Measurements from ENCODE around the gene GPR17.

GPR17 gene

DNA sequence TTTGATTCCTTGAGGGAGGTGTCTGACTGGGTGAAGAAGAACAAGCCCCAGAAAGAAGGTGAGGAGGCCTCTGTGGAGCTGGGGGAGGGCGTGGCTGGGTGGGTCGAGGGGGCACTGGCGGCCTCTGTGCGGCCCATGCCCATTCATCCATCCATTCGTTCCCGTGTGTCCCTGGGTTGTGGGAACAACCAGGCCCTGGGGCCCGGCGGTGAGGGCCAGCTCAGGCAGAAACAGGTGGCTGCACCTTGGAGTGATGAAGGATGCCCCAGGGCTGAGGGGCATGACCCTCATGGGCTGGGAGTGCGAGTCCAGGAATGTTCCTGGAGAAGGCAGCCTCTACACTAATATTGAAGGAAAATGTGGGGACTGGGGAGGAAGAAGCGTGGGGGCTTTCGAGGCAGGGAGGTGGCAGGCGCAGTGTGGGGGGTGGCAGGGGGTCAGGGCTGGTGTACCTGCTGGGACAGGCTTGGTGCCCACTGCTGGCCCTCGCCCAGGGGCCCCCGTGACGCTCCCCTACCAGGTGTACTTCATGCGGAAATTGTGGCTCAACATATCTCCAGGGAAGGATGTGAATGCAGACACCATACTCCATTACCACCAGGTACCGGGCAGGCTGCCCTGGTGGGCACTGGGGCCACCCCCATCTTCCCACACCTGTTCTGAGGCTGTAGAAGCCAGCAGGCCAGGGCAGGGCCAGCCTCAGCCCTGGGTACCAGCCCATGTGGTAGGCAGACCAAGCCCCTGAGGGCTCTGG is 11.2 kb upstream of the GPR17 start:
- Histone ChIP-seq H3K4me1 (ENCODE audit: control insufficient read depth, insufficient read depth, low read length) (peaks cover 22% of the 10 kb centered on the region), H3K36me3 (ENCODE audit: control insufficient read depth, insufficient read depth, low read length) (no peaks in the 10 kb centered on the region), H3K9ac (ENCODE audit: low read length) (no peak overlapping the region), H3K27me3 (ENCODE audit: control insufficient read depth, insufficient read depth, low read length) (no peaks in the 10 kb centered on the region), H3K4me3 (ENCODE audit: low read length) (no peak overlapping the region), H3K9me3 (ENCODE audit: control insufficient read depth, low read length) (no peaks in the 10 kb centered on the region)

- Histone ChIP-seq H3K9me3 (ENCODE audit: control insufficient read depth, low read length) (no peaks in the 10 kb centered on the region), H3K9ac (ENCODE audit: low read length) (no peak overlapping the region), H3K27me3 (ENCODE audit: control insufficient read depth, insufficient read depth, low read length) (no peaks in the 10 kb centered on the region), H3K4me1 (ENCODE audit: control insufficient read depth, insufficient read depth, low read length) (peaks cover 22% of the 10 kb centered on the region), H3K36me3 (ENCODE audit: control insufficient read depth, insufficient read depth, low read length) (no peaks in the 10 kb centered on the region), H3K4me3 (ENCODE audit: low read length) (no peak overlapping the region)
Measured at GRCh38 chr2:127635380-127636237, 10.3 kb upstream of the GPR17 start.

- Histone ChIP-seq H3K36me3 (ENCODE audit: control insufficient read depth, insufficient read depth, low read length) (no peaks in the 10 kb centered on the region), H3K27me3 (ENCODE audit: control insufficient read depth, insufficient read depth, low read length) (no peaks in the 10 kb centered on the region), H3K4me1 (ENCODE audit: control insufficient read depth, insufficient read depth, low read length) (peaks cover 22% of the 10 kb centered on the region), H3K9me3 (ENCODE audit: control insufficient read depth, low read length) (no peaks in the 10 kb centered on the region), H3K4me3 (ENCODE audit: low read length) (no peak overlapping the region), H3K9ac (ENCODE audit: low read length) (no peak overlapping the region)
Measured at GRCh38 chr2:127636248-127637235, 9.4 kb upstream of the GPR17 start.

DNA sequence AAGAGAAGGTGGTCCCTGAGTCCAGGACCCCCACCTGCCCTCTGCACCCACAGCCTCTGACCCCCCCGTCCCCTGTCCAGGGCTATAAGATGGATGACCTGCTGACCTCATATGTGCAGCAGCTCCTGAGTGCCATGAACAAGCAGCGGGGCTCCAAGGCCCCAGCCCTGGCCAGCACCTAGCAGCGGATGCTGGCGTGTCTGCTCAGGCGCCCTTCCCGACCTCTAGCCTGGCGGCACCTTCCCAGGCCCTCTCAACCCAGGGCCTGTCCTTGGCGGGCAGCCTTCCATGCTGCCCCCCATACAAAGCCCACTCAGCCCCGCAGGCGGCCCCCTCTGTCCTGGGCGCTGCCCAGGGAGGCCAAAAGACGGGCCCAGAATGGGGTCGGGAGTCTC is 8.7 kb upstream of the GPR17 start:
- Histone ChIP-seq H3K4me1 (ENCODE audit: control insufficient read depth, insufficient read depth, low read length) (peaks cover 22% of the 10 kb centered on the region), H3K36me3 (ENCODE audit: control insufficient read depth, insufficient read depth, low read length) (no peaks in the 10 kb centered on the region), H3K4me3 (ENCODE audit: low read length) (no peak overlapping the region), H3K27me3 (ENCODE audit: control insufficient read depth, insufficient read depth, low read length) (no peaks in the 10 kb centered on the region), H3K9ac (ENCODE audit: low read length) (no peak overlapping the region), H3K9me3 (ENCODE audit: control insufficient read depth, low read length) (no peaks in the 10 kb centered on the region)

DNA sequence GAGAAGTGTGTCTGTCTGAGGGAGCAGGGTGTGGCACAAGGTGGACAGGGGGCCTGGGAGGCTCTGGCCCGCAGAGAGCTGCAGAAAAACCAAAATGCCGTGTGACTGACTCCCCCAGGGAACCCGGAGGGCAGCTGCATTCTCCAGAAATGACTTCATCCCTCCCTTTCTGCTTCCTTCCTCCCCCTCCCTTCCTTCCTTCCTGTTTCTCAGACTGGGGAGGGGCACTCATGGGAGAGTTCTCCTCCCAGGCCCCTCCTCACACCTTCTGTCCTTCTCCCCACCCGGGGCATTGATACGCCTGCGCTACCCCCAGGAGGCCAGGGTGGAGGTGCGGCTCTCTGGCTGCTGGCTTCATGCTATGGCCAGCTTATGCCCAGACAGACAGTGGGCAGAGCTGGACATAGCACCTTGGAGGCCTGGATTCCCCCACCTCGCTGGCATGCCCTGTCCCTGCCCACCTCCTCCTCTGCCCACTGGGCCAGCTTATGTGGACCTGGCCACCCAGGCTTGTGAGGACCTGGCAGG is 8.2 kb upstream of the GPR17 start:
- no peak overlapping the region for H3K4me3 ChIP-seq (ENCODE audit: low read length)
- peaks cover 22% of the 10 kb centered on the region for H3K4me1 ChIP-seq (ENCODE audit: control insufficient read depth, insufficient read depth, low read length)
- H3K36me3 ChIP-seq (ENCODE audit: control insufficient read depth, insufficient read depth, low read length): no peaks in the 10 kb centered on the region
- peak overlapping the region; percentile 39 for H3K9ac ChIP-seq (ENCODE audit: low read length)
- H3K9me3 ChIP-seq (ENCODE audit: control insufficient read depth, low read length): no peaks in the 10 kb centered on the region
- H3K27me3 ChIP-seq (ENCODE audit: control insufficient read depth, insufficient read depth, low read length): no peaks in the 10 kb centered on the region

DNA sequence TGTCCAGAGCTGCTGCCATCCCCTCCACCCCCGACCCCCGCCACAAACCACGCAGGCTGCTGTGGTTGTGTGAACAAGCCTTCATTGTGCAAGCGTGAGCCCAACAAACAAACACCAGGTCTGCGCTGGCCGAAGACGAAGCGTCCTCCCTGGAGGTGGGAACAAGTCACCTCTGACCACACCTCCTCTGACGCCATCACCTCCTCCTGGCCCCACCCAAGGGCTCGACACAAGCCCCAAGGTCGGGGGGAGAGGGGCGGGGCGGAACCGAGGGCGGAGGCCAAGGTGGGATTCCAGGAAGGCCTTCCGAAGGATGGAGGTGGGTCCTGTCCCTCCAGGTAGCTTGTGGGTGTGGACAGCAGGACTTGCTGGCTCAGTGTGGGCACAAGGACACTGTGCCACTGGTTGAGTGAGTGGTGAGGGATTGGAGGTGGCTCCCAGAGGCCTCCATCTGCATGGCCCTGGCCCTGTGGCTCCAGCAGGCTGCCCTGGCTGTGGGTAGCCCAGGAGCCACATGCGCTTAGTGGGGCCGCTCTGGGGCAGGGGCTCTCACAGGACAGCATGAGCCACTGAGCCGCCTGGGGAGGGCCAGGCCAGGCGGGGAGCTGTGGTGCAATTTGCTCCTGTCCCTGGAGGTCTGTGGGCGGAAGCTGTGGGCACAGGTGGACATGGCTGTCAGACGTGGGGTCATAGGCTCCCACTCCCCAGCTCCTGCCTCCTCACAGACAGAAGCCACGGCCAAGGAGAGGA is 7.4 kb upstream of the GPR17 start:
- H3K36me3 ChIP-seq (ENCODE audit: control insufficient read depth, insufficient read depth, low read length): no peaks in the 10 kb centered on the region
- H3K4me3 ChIP-seq (ENCODE audit: low read length): no peak overlapping the region
- H3K9me3 ChIP-seq (ENCODE audit: control insufficient read depth, low read length): no peaks in the 10 kb centered on the region
- no peak overlapping the region for H3K9ac ChIP-seq (ENCODE audit: low read length)
- H3K27me3 ChIP-seq (ENCODE audit: control insufficient read depth, insufficient read depth, low read length): no peaks in the 10 kb centered on the region
- peaks cover 22% of the 10 kb centered on the region for H3K4me1 ChIP-seq (ENCODE audit: control insufficient read depth, insufficient read depth, low read length)

DNA sequence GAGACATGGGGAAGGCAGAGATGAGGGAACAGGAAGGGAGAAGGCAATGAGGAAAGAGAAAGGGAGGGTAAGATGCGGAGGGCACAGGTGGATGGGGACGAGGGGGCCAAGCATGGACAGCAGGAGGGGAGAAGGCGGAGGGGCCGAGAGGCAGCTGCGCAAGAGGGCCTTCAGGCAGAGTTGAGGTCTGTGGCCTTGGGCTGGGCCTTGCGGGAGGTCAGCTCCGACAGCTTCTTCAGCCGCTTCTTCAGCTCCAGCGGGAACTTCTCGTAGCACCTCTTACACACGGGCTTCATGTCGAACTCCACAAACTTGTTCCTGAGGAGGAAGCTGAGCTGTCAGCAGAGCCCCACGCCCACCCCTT is 6.9 kb upstream of the GPR17 start:
- Histone ChIP-seq H3K9me3 (ENCODE audit: control insufficient read depth, low read length) (no peaks in the 10 kb centered on the region), H3K4me1 (ENCODE audit: control insufficient read depth, insufficient read depth, low read length) (peaks cover 22% of the 10 kb centered on the region), H3K9ac (ENCODE audit: low read length) (no peak overlapping the region), H3K36me3 (ENCODE audit: control insufficient read depth, insufficient read depth, low read length) (no peaks in the 10 kb centered on the region), H3K4me3 (ENCODE audit: low read length) (no peak overlapping the region), H3K27me3 (ENCODE audit: control insufficient read depth, insufficient read depth, low read length) (no peaks in the 10 kb centered on the region)

DNA sequence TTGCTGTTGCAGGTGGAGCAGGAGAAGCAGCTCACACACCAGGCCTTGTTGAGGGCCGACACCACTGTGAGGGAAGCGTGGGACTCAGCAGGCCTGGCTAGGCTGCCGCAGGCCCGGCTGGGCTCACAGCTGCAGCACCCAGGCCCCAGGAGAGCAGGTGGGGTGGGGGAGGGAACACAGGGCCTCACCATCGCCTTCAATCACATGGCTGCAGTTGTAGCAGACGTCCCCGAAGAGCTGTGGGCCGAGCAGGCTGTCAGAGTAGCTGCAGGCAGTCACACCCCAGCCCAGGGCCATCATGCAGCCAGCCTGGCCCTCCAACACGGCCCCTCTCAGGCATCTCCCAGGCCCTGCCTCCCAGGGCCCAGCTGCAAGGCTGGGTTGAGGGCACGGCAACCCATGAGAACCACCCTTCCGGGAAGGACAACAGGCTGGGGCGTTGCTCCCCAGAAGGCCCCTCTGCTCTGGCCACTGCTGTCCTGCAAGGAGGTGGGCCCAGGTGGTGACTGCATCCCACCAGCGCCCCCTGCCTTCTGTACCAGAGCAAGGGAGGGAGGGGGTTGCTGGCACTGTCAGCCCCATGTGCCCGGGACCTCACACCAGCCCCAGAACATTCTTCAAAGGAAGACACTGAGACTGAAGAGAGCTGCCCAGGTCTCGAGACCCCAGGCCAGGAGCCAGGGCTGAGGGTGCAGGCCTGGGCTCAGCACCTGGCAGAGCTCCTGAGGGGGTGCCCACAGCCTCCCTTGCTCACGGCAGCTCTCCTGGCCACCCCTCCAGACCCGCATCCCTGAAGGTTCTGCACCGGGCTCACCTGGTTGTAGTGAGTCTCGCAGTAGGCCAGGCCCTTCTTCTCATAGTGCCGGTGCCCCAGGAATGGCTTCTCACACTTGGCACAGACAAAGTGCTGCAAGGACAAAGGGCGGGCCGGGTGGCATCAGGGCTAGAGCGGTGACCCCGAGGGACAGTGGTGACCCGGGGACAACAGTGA is 5.6 kb upstream of the GPR17 start:
- Histone ChIP-seq H3K36me3 (ENCODE audit: control insufficient read depth, insufficient read depth, low read length) (no peaks in the 10 kb centered on the region), H3K27me3 (ENCODE audit: control insufficient read depth, insufficient read depth, low read length) (no peaks in the 10 kb centered on the region), H3K4me3 (ENCODE audit: low read length) (no peak overlapping the region), H3K9me3 (ENCODE audit: control insufficient read depth, low read length) (no peaks in the 10 kb centered on the region), H3K9ac (ENCODE audit: low read length) (no peak overlapping the region), H3K4me1 (ENCODE audit: control insufficient read depth, insufficient read depth, low read length) (peaks cover 22% of the 10 kb centered on the region)

DNA sequence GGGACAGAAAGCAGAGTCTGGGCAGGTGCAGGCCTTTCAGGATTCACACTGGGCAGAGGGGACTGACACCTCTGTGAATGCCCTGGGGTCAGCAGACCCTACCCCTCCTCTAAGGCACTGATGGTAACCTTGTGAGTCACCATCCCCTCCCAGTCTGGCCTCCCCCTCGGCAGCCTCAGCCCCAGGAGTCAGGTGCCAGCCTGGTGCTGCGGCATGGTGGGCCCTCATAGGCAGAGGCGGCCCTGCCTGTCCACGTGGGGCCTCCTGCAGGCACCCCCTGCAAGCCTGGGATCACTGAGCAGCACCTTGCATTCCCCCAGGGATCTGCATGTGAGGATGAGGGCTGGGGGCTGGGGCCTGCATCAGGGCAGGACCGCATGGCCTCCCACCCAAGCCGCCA is 4.8 kb upstream of the GPR17 start:
- no peak overlapping the region for H3K4me3 ChIP-seq (ENCODE audit: low read length)
- no peaks in the 10 kb centered on the region for H3K27me3 ChIP-seq (ENCODE audit: control insufficient read depth, insufficient read depth, low read length)
- H3K9ac ChIP-seq (ENCODE audit: low read length): no peak overlapping the region
- peaks cover 21% of the 10 kb centered on the region for H3K4me1 ChIP-seq (ENCODE audit: control insufficient read depth, insufficient read depth, low read length)
- H3K9me3 ChIP-seq (ENCODE audit: control insufficient read depth, low read length): no peaks in the 10 kb centered on the region
- no peaks in the 10 kb centered on the region for H3K36me3 ChIP-seq (ENCODE audit: control insufficient read depth, insufficient read depth, low read length)

DNA sequence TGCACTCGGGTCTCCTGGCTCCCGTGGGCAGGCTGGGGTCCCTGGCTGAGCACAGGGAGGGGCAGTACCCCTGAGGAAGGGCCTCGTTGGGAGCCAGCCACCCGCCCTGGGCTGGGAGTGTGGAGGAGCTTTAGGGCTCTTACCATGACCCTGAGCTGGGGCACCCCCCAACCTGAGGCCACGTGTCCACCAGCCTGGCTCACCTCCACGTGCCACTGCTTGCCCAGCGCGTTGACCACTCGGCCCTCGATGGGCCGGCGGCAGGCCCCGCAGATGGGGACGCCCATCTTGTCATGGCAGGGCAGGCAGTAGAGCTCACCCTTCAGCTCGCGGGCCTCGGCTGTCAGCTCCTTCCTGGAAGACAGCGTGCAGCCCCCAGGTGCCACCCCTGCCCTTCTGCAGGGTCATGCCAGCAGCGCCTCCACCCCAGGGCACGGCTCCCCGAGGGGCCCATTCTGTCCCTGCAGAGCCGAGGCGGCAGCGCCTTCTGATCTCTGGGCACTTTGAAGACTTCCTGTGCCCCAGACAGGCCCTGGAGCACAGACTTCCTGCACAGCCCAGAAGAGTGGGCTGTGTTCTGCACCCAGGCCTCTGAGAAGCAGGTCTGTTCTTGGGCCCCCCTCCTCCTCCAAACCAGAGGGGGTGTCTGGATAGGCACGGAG is 4.0 kb upstream of the GPR17 start:
- H3K4me1 ChIP-seq (ENCODE audit: control insufficient read depth, insufficient read depth, low read length): peaks cover 16% of the 10 kb centered on the region
- no peaks in the 10 kb centered on the region for H3K9me3 ChIP-seq (ENCODE audit: control insufficient read depth, low read length)
- no peaks in the 10 kb centered on the region for H3K36me3 ChIP-seq (ENCODE audit: control insufficient read depth, insufficient read depth, low read length)
- H3K9ac ChIP-seq (ENCODE audit: low read length): no peak overlapping the region
- no peak overlapping the region for H3K4me3 ChIP-seq (ENCODE audit: low read length)
- H3K27me3 ChIP-seq (ENCODE audit: control insufficient read depth, insufficient read depth, low read length): no peaks in the 10 kb centered on the region

Measured in mucosa of stomach (tissue), 1 donor.